Fibroblast of lung (primary cell): ENCODE data around the gene LTV1.

Experiments used
- EZH2 ChIP-seq: IDR thresholded peaks from 2 replicates; pipeline ENCODE4 v1.5.1; 2012; ENCODE audit warnings: low read length, control low read depth, mild to moderate bottlenecking; ENCODE audit errors: missing control alignments
- TF ChIP-seq, protein P1 (sequence below), 2 donors: IDR thresholded peaks in 1 of 2; conservative IDR thresholded peaks in 1 of 2; 1 replicate in 1 of 2; 2 replicates in 1 of 2; pipeline ENCODE4 v1.5.1; 2011 to 2012; ENCODE audit warnings: low read length in 2 of 2, control low read depth in 1 of 2, inconsistent platforms in 1 of 2, low read depth in 1 of 2, mild to moderate bottlenecking in 1 of 2

DNA sequence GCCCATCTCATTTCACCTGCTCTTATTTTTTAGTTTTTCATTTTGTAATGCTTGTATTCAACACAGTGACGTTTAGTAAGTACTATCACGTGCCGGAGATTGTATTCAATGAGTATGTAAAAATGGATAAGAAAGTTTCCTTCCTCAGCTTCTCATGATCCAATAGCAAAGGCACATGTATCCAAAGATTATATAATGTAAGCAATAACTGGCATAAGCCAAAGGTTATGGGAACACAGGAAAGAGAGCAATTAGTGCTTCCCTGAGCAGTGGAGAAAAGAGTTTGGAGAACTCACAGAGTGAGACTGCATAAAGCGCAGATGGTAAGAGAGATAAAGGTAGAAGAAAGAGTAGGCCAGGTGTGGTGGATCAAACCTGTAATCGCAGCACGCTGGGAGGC is 21.8 kb upstream of the LTV1 start:
- TF ChIP-seq, protein P1, sequence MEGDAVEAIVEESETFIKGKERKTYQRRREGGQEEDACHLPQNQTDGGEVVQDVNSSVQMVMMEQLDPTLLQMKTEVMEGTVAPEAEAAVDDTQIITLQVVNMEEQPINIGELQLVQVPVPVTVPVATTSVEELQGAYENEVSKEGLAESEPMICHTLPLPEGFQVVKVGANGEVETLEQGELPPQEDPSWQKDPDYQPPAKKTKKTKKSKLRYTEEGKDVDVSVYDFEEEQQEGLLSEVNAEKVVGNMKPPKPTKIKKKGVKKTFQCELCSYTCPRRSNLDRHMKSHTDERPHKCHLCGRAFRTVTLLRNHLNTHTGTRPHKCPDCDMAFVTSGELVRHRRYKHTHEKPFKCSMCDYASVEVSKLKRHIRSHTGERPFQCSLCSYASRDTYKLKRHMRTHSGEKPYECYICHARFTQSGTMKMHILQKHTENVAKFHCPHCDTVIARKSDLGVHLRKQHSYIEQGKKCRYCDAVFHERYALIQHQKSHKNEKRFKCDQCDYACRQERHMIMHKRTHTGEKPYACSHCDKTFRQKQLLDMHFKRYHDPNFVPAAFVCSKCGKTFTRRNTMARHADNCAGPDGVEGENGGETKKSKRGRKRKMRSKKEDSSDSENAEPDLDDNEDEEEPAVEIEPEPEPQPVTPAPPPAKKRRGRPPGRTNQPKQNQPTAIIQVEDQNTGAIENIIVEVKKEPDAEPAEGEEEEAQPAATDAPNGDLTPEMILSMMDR (conservative IDR thresholded peaks at IDR 0.05 in 1 of 2, IDR thresholded peaks at IDR 0.05 in 1 of 2; ENCODE audit: low read depth in 1 of 2, low read length in 2 of 2): no peak
- TF ChIP-seq EZH2: no peak
